IMR-90 (cell line): ENCODE data around the gene STX18. TPM values are rescaled to one million over a fixed set of nuclear protein-coding genes. Genes with fewer than 3 reads are reported as not detected.

Experiments used
- ATAC-seq: fragments of 200-7000 bp; cut with Tn5 transposase; 2 replicates; pipeline ENCODE4 v1.9.1; 2020; ENCODE audit warnings: low read depth, mild to moderate bottlenecking, moderate library complexity
- BruUV-seq: library from RNA; stranded (reverse); fragments of 400-500 nt; replicated peaks from 2 replicates; lab custom pipeline; 2021; lab: Mats Ljungman, UMichigan
- CTCF ChIA-PET: fragments of 300-600 bp; formaldehyde crosslinking; extraction: SDS; loops from one replicate; lab custom pipeline; 2021; ENCODE audit warnings: antibody characterized with exemption; lab: Yijun Ruan, JAX
- POLR2A ChIA-PET: fragments of 300-600 bp; sonication (Branson Sonifier 250); formaldehyde crosslinking; loops from one replicate; lab custom pipeline; 2022; ENCODE audit warnings: antibody characterized with exemption; ENCODE audit not compliant: unreplicated experiment; lab: Charles Lee
- DNase-seq: peaks from one replicate; pipeline ENCODE4 v3.0.0; 2013
- H2AFZ ChIP-seq: replicated peaks from 2 replicates; pipeline ENCODE3; 2013; ENCODE audit warnings: low read length, mild to moderate bottlenecking; ENCODE audit not compliant: poor library complexity
- H2AK5ac ChIP-seq: 2 replicates; pipeline ENCODE4 v1.6.1; 2013; ENCODE audit warnings: low read depth, low read length, inconsistent platforms
- H2AK9ac ChIP-seq: replicated peaks from 2 replicates; pipeline ENCODE3; 2013; ENCODE audit warnings: mild to moderate bottlenecking, low read depth, low read length, moderate library complexity; ENCODE audit not compliant: poor library complexity
- H2BK120ac ChIP-seq: 2 replicates; pipeline ENCODE4 v1.6.1; 2013; ENCODE audit warnings: low read depth, low read length, inconsistent platforms
- H2BK15ac ChIP-seq: 3 replicates; pipeline ENCODE4 v1.6.1; 2013; ENCODE audit warnings: low read depth, low read length, inconsistent platforms
- H2BK20ac ChIP-seq: 2 replicates; pipeline ENCODE4 v1.6.1; 2013; ENCODE audit warnings: low read depth, mild to moderate bottlenecking, inconsistent platforms, low read length, moderate library complexity
- H2BK5ac ChIP-seq: 2 replicates; pipeline ENCODE4 v1.6.1; 2013; ENCODE audit warnings: mild to moderate bottlenecking, low read depth, low read length, inconsistent platforms; ENCODE audit not compliant: poor library complexity, severe bottlenecking
- H3K14ac ChIP-seq: replicated peaks from 2 replicates; pipeline ENCODE4 v1.6.1; 2013; ENCODE audit warnings: low read depth, low read length, inconsistent platforms
- H3K18ac ChIP-seq: 2 replicates; pipeline ENCODE4 v1.6.1; 2013; ENCODE audit warnings: low read depth, low read length, control low read depth
- H3K23ac ChIP-seq: 2 replicates; pipeline ENCODE4 v1.6.1; 2013; ENCODE audit warnings: low read depth, low read length, inconsistent platforms
- H3K27ac ChIP-seq: 2 replicates; pipeline ENCODE4 v1.5.1; 2013; ENCODE audit warnings: mild to moderate bottlenecking, control low read depth, low read length; ENCODE audit not compliant: insufficient read depth
- H3K27me3 ChIP-seq: 2 replicates; pipeline ENCODE4 v1.6.1; 2013; ENCODE audit warnings: low read length; ENCODE audit not compliant: control insufficient read depth, insufficient read depth
- H3K36me3 ChIP-seq: 2 replicates; pipeline ENCODE4 v1.6.1; 2013; ENCODE audit warnings: low read length, mixed read lengths; ENCODE audit not compliant: control insufficient read depth, insufficient read depth
- H3K4ac ChIP-seq: 2 replicates; pipeline ENCODE4 v1.6.1; 2013; ENCODE audit warnings: low read depth, low read length, inconsistent platforms
- H3K4me1 ChIP-seq: 2 replicates; pipeline ENCODE4 v1.6.1; 2013; ENCODE audit warnings: low read length, mixed read lengths; ENCODE audit not compliant: control insufficient read depth, insufficient read depth
- H3K4me2 ChIP-seq: 2 replicates; pipeline ENCODE4 v1.6.1; 2013; ENCODE audit warnings: low read depth, mild to moderate bottlenecking, control low read depth, low read length, moderate library complexity
- H3K4me3 ChIP-seq: 2 replicates; pipeline ENCODE4 v1.5.1; 2013; ENCODE audit warnings: low read depth, mild to moderate bottlenecking, control low read depth, low read length, moderate library complexity; ENCODE audit not compliant: insufficient read depth
- H3K56ac ChIP-seq: 2 replicates; pipeline ENCODE4 v1.6.1; 2013; ENCODE audit warnings: low read length, inconsistent platforms; ENCODE audit not compliant: insufficient read depth; ENCODE audit errors: extremely low read depth
- H3K79me1 ChIP-seq, 2 experiments: 2 replicates each; pipeline ENCODE4 v1.6.1; 2013; ENCODE audit warnings: low read length in 2 of 2, inconsistent platforms in 1 of 2, low read depth in 1 of 2
- H3K9ac ChIP-seq: 2 replicates; pipeline ENCODE4 v1.6.1; 2013; ENCODE audit warnings: low read depth, low read length, control low read depth
- H3K9me1 ChIP-seq: 2 replicates; pipeline ENCODE4 v1.6.1; 2013; ENCODE audit warnings: low read length, inconsistent platforms; ENCODE audit not compliant: insufficient read depth
- H3K9me3 ChIP-seq: 2 replicates; pipeline ENCODE4 v1.6.1; 2013; ENCODE audit warnings: low read length; ENCODE audit not compliant: control insufficient read depth, insufficient read depth
- H4K20me1 ChIP-seq: 2 replicates; pipeline ENCODE4 v1.6.1; 2013; ENCODE audit warnings: low read length, inconsistent platforms; ENCODE audit not compliant: insufficient read depth
- H4K5ac ChIP-seq: 2 replicates; pipeline ENCODE4 v1.6.1; 2013; ENCODE audit warnings: mild to moderate bottlenecking, low read depth, low read length, control low read depth
- H4K8ac ChIP-seq, 2 experiments: 2 replicates each; pipeline ENCODE4 v1.6.1; 2013; ENCODE audit warnings: low read depth in 2 of 2, low read length in 2 of 2, control low read depth in 1 of 2, inconsistent platforms in 1 of 2
- H4K91ac ChIP-seq: 2 replicates; pipeline ENCODE4 v1.6.1; 2013; ENCODE audit warnings: low read depth, low read length, inconsistent platforms; ENCODE audit not compliant: insufficient read depth
- BHLHE40 ChIP-seq: fragments of 150-350 bp; IDR thresholded peaks from 2 replicates; pipeline ENCODE4 v1.6.1; 2016; ENCODE audit warnings: mild to moderate bottlenecking, low read depth, low read length
- CEBPB ChIP-seq: IDR thresholded peaks from 2 replicates; pipeline ENCODE4 v1.6.1; 2012; ENCODE audit warnings: low read depth, low read length, improper control_type of control experiment
- CHD1 ChIP-seq: IDR thresholded peaks from 2 replicates; pipeline ENCODE4 v1.6.1; 2012; ENCODE audit warnings: low read depth, low read length, improper control_type of control experiment
- CTCF ChIP-seq: conservative IDR thresholded peaks from 2 replicates; pipeline ENCODE4 v1.5.1; 2012; ENCODE audit warnings: mild to moderate bottlenecking, low read depth, low read length, improper control_type of control experiment
- ELK1 ChIP-seq: fragments of 150-350 bp; IDR thresholded peaks from 2 replicates; pipeline ENCODE4 v1.6.1; 2016; ENCODE audit warnings: low read depth, mild to moderate bottlenecking, low read length, moderate library complexity, borderline replicate concordance
- FOS ChIP-seq: fragments of 150-350 bp; IDR thresholded peaks from 2 replicates; pipeline ENCODE4 v1.6.1; 2016; ENCODE audit warnings: low read depth, low read length
- MAFK ChIP-seq: IDR thresholded peaks from 2 replicates; pipeline ENCODE4 v1.6.1; 2012; ENCODE audit warnings: low read depth, low read length, improper control_type of control experiment
- MAZ ChIP-seq: IDR thresholded peaks from 2 replicates; pipeline ENCODE4 v1.6.1; 2012; ENCODE audit warnings: low read depth, mild to moderate bottlenecking, low read length, improper control_type of control experiment, moderate library complexity, borderline replicate concordance
- MXI1 ChIP-seq: IDR thresholded peaks from 2 replicates; pipeline ENCODE4 v1.6.1; 2012; ENCODE audit warnings: low read depth, mild to moderate bottlenecking, low read length, moderate library complexity, borderline replicate concordance
- NFE2L2 ChIP-seq: fragments of 150-350 bp; IDR thresholded peaks from 2 replicates; pipeline ENCODE4 v1.6.1; 2016; ENCODE audit warnings: low read depth, mild to moderate bottlenecking, low read length
- POLR2A ChIP-seq: IDR thresholded peaks from 2 replicates; pipeline ENCODE4 v1.6.1; 2012; ENCODE audit warnings: mild to moderate bottlenecking, low read depth, low read length
- RAD21 ChIP-seq: IDR thresholded peaks from 2 replicates; pipeline ENCODE4 v1.6.1; 2012; ENCODE audit warnings: low read length, improper control_type of control experiment
- RCOR1 ChIP-seq: IDR thresholded peaks from 2 replicates; pipeline ENCODE4 v1.6.1; 2012; ENCODE audit warnings: mild to moderate bottlenecking, low read length, improper control_type of control experiment; ENCODE audit not compliant: insufficient replicate concordance
- RFX5 ChIP-seq: IDR thresholded peaks from 2 replicates; pipeline ENCODE4 v1.8.0; 2012; ENCODE audit warnings: low read depth, mild to moderate bottlenecking, low read length, moderate library complexity
- SMC3 ChIP-seq: fragments of 150-350 bp; IDR thresholded peaks from 2 replicates; pipeline ENCODE4 v1.6.1; 2016; ENCODE audit warnings: low read depth, mild to moderate bottlenecking, antibody characterized with exemption, low read length, moderate library complexity
- WGBS, 2 experiments: methylation state at CpG; one replicate each; pipeline versions ENCODE4 v1.1.5 to v1.1.7; 2013; ENCODE audit warnings: missing lambda C conversion rate in 2 of 2; ENCODE audit not compliant: insufficient read length in 1 of 2; ENCODE audit errors: extremely low coverage in 2 of 2; 5-methylcytosine and 5-hydroxymethylcytosine counted together
- dilution Hi-C: fragments of 300-500 bp; cut with HindIII; formaldehyde crosslinking; loops from one replicate; pipeline ENCODE4 v1.14.3; 2018; ENCODE audit warnings: low sequenced_read_pairs; ENCODE audit not compliant: unreplicated experiment
- in situ Hi-C: fragments of 300-500 bp; cut with MboI; formaldehyde crosslinking; loops from 3 replicates; pipeline ENCODE4 v1.14.3; 2019; ENCODE audit warnings: low sequenced_read_pairs, inconsistent platforms, mixed read lengths
- intact Hi-C: fragments of 100-400 bp; cut with micrococcal nuclease; formaldehyde crosslinking; loops from 2 replicates; pipeline ENCODE4 v1.10.0; 2022
- polyA plus RNA-seq, 3 experiments: library from polyadenylated mRNA; depleted of rRNA; stranded (reverse); fragments of >200 nt; gene quantifications; 2 replicates each; pipeline ENCODE4 v1.2.3, GENCODE V29; 2012; ENCODE audit warnings: low replicate concordance in 1 of 3
- total RNA-seq: library from RNA; depleted of rRNA; stranded (reverse); fragments of >200 nt; gene quantifications from 2 replicates; pipeline ENCODE4 v1.2.3, GENCODE V29; 2012

STX18 gene
- total and polyA plus RNA-seq, 2 of the 4 experiments (the other 2 are of a cell fraction), result 20.1 to 23.4 TPM

GRCh38 chr4:4379540-4380087 is 162.2 kb downstream of the STX18 start:
- H3K9me3 ChIP-seq, result peaks cover 5% of the 10 kb centered on the region; the same call in 1 of the 2 replicates

More at GRCh38 chr4:4379540-4380087, 162.2 kb downstream of the STX18 start:
- dilution Hi-C loops, result no loop called here
- in situ Hi-C loops, result no loop called here
- DNase-seq (no peak), ATAC-seq (no peak)
- H3K56ac ChIP-seq, result no peak overlapping the region
- H2AK9ac ChIP-seq, result no peak overlapping the region
- H3K9me1 ChIP-seq, result no peaks in the 10 kb centered on the region
- no peak overlapping the region for H3K14ac ChIP-seq
- no peak overlapping the region for H3K23ac ChIP-seq
- no peak overlapping the region for H2BK5ac ChIP-seq
- no peaks in the 10 kb centered on the region for H4K20me1 ChIP-seq
- no peak overlapping the region for H3K27ac ChIP-seq
- no peak overlapping the region for H3K4ac ChIP-seq
- WGBS, 2 experiments, result 0% methylated on average over 1 of the region's 6 CpGs; no CpG with 5 or more reads in 1 of the 2 experiments
- ChIA-PET CTCF (interaction anchor here (0.7 kb wide), 1 partner anchor 94 kb away, joined by 3 read pairs; no protein-coding TSS in a partner anchor), POLR2A (no interaction called here)
- no peak overlapping the region for H4K8ac ChIP-seq
- BruUV-seq, result no TSS peak
- no peak overlapping the region for H3K4me3 ChIP-seq
- no peaks in the 10 kb centered on the region for H3K79me1 ChIP-seq
- H2BK15ac ChIP-seq, result no peak overlapping the region
- no peak overlapping the region for H2BK120ac ChIP-seq
- H3K4me1 ChIP-seq, result no peaks in the 10 kb centered on the region
- no peak overlapping the region for H4K5ac ChIP-seq
- no peak overlapping the region for H2AK5ac ChIP-seq
- H3K4me2 ChIP-seq, result no peak overlapping the region
- H2AFZ ChIP-seq, result peak overlapping the region; percentile 23
- intact Hi-C loops, result no loop called here
- no peak overlapping the region for H3K9ac ChIP-seq
- H4K91ac ChIP-seq, result no peak overlapping the region
- TF ChIP-seq ELK1 (no peak), RCOR1 (no peak), CEBPB (no peak), RFX5 (no peak), MAZ (no peak), NFE2L2 (no peak), POLR2A (no peak), SMC3 (no peak), RAD21 (no peak), MXI1 (no peak), MAFK (no peak), CTCF (no peak), CHD1 (no peak), FOS (no peak), BHLHE40 (no peak)
- no peaks in the 10 kb centered on the region for H3K36me3 ChIP-seq
- H3K18ac ChIP-seq, result no peak overlapping the region
- peaks cover 66% of the 10 kb centered on the region for H3K27me3 ChIP-seq
- no peak overlapping the region for H2BK20ac ChIP-seq
